GM23338 (cell line): ENCODE measurements around the gene ZMYM5. TPM values are rescaled to one million over a fixed set of nuclear protein-coding genes. Genes with fewer than 3 reads are reported as not detected.

Experiments
- ATAC-seq: fragments of 200-7000 bp; cut with Tn5 transposase; 3 replicates; pipeline ENCODE4 v1.9.1; 2020
- DNase-seq: peaks from one replicate; pipeline ENCODE4 v3.0.0-alpha.2; 2015; ENCODE audit warnings: low spot score
- H2AFZ ChIP-seq: fragments of 200-600 bp; sonication (generic); 2 replicates; pipeline ENCODE4 v1.8.0; 2016; ENCODE audit warnings: antibody characterized with exemption, mild to moderate bottlenecking, moderate library complexity
- H3F3A ChIP-seq: fragments of 200-600 bp; sonication (generic); replicated peaks from 2 replicates; pipeline ENCODE4 v1.8.0; 2017; ENCODE audit warnings: antibody characterized with exemption, mixed run types, low read depth
- H3K27ac ChIP-seq: fragments of 200-600 bp; sonication (generic); 2 replicates; pipeline ENCODE4 v1.6.1; 2016; ENCODE audit warnings: low read depth
- H3K27me3 ChIP-seq: fragments of 200-600 bp; sonication (generic); 2 replicates; pipeline ENCODE4 v1.8.0; 2016; ENCODE audit warnings: mild to moderate bottlenecking, mixed run types, moderate library complexity; ENCODE audit not compliant: insufficient read depth
- H3K36me3 ChIP-seq: fragments of 200-600 bp; sonication (generic); 2 replicates; pipeline ENCODE4 v1.8.0; 2016; ENCODE audit warnings: mild to moderate bottlenecking; ENCODE audit not compliant: insufficient read depth
- H3K4me1 ChIP-seq: fragments of 200-600 bp; sonication (generic); 2 replicates; pipeline ENCODE4 v1.8.0; 2016; ENCODE audit warnings: mild to moderate bottlenecking, moderate library complexity; ENCODE audit not compliant: insufficient read depth
- H3K4me2 ChIP-seq: fragments of 200-600 bp; sonication (generic); 2 replicates; pipeline ENCODE4 v1.7.1; 2017; ENCODE audit warnings: mixed run types
- H3K4me3 ChIP-seq: fragments of 200-600 bp; sonication (generic); 2 replicates; pipeline ENCODE4 v1.6.1; 2016; ENCODE audit warnings: mixed run types
- H3K79me2 ChIP-seq: fragments of 200-600 bp; sonication (generic); replicated peaks from 2 replicates; pipeline ENCODE4 v1.8.0; 2017; ENCODE audit warnings: mild to moderate bottlenecking; ENCODE audit not compliant: insufficient read depth
- H3K9me2 ChIP-seq: fragments of 200-600 bp; sonication (generic); 2 replicates; pipeline ENCODE4 v1.8.0; 2017; ENCODE audit not compliant: insufficient read depth
- H4K20me1 ChIP-seq: fragments of 200-600 bp; sonication (generic); replicated peaks from 2 replicates; pipeline ENCODE4 v1.8.0; 2017; ENCODE audit warnings: mild to moderate bottlenecking; ENCODE audit not compliant: insufficient read depth
- H3K27ac Mint-ChIP-seq: 2 replicates; pipeline ENCODE4 v1.8.0; 2020; ENCODE audit warnings: inconsistent platforms, mild to moderate bottlenecking, moderate library complexity, mixed read lengths
- H3K27me3 Mint-ChIP-seq: 3 replicates; pipeline ENCODE4 v1.8.0; 2022; ENCODE audit warnings: low read depth, mild to moderate bottlenecking, moderate library complexity, mixed read lengths, inconsistent platforms; ENCODE audit not compliant: insufficient read depth, poor library complexity
- H3K36me3 Mint-ChIP-seq: 3 replicates; pipeline ENCODE4 v1.8.0; 2021; ENCODE audit warnings: low read depth, mild to moderate bottlenecking, inconsistent platforms, moderate library complexity, mixed read lengths
- H3K4me1 Mint-ChIP-seq: 3 replicates; pipeline ENCODE4 v1.8.0; 2020; ENCODE audit warnings: mild to moderate bottlenecking, inconsistent platforms, mixed read lengths
- H3K4me3 Mint-ChIP-seq: 3 replicates; pipeline ENCODE4 v1.8.0; 2021; ENCODE audit warnings: moderate library complexity, mild to moderate bottlenecking, inconsistent platforms, mixed read lengths
- H3K9me3 Mint-ChIP-seq: 3 replicates; pipeline ENCODE4 v1.8.0; 2020; ENCODE audit warnings: moderate library complexity, mild to moderate bottlenecking, inconsistent platforms, mixed read lengths
- CREB1 ChIP-seq: fragments of 250-450 bp; sonication (Bioruptor Pico); IDR thresholded peaks from 2 replicates; pipeline ENCODE4 v1.5.0; 2020; ENCODE audit warnings: low read depth, mild to moderate bottlenecking, moderate library complexity
- EZH2phosphoT487 ChIP-seq: fragments of 200-600 bp; sonication (generic); IDR thresholded peaks from one replicate; pipeline ENCODE4 v1.8.1; 2018; ENCODE audit warnings: antibody characterized with exemption; ENCODE audit not compliant: unreplicated experiment
- JUNB ChIP-seq: IDR thresholded peaks from one replicate; pipeline ENCODE4 v1.6.1; 2016; ENCODE audit warnings: antibody characterized with exemption; ENCODE audit not compliant: unreplicated experiment
- POLR2AphosphoS5 ChIP-seq: IDR thresholded peaks from 2 replicates; pipeline ENCODE4 v1.6.1; 2016; ENCODE audit warnings: antibody characterized with exemption, low read depth
- STAT1 ChIP-seq: IDR thresholded peaks from one replicate; pipeline ENCODE4 v1.6.1; 2016; ENCODE audit warnings: antibody characterized with exemption; ENCODE audit not compliant: unreplicated experiment
- ZNF114 ChIP-seq: fragments of 250-450 bp; sonication (Bioruptor Pico); IDR thresholded peaks from 2 replicates; pipeline ENCODE4 v1.5.0; 2020; ENCODE audit warnings: mild to moderate bottlenecking, moderate library complexity
- ZNF331 ChIP-seq: fragments of 250-450 bp; sonication (Bioruptor Pico); IDR thresholded peaks from 2 replicates; pipeline ENCODE4 v1.5.0; 2020; ENCODE audit warnings: low read depth, mild to moderate bottlenecking, moderate library complexity
- long read RNA-seq: library from polyadenylated mRNA; unstranded; transcript quantifications from one replicate; pipeline ENCODE4 v2.0.0, GENCODE V29; 2020; ENCODE audit not compliant: unreplicated experiment
- polyA plus RNA-seq: library from polyadenylated mRNA; unstranded; fragments of >200 nt; fragmentation: Nextera tagmentation; extraction: Ambion mirVana; gene quantifications from 2 replicates; pipeline ENCODE4 v1.2.1, GENCODE V29; 2016
- total RNA-seq: library from RNA; depleted of rRNA; stranded (reverse); fragments of >200 nt; shearing (Covaris generic); gene quantifications from 2 replicates; pipeline ENCODE4 v1.2.3, GENCODE V29; 2014; rRNA removed
- TF ChIP-seq, protein P1 (sequence below): IDR thresholded peaks from one replicate; pipeline ENCODE4 v1.6.1; 2018; ENCODE audit warnings: antibody characterized with exemption; ENCODE audit not compliant: unreplicated experiment
- TF ChIP-seq, protein P2 (sequence below): fragments of 250-450 bp; sonication (Bioruptor Pico); IDR thresholded peaks from 2 replicates; pipeline ENCODE4 v1.5.0; 2020; ENCODE audit warnings: mild to moderate bottlenecking, moderate library complexity

Gene ZMYM5
- total RNA-seq (9.4 and 11.2 TPM in 2 replicates), polyA plus RNA-seq (13.5 and 17.2 TPM in 2 replicates)
- long read RNA-seq, transcript ZMYM5-202 (6 exons, 1,382 nt) = major isoform, 5 of 18 reads
- long read RNA-seq, partial matches to known transcripts = 4 of 18 reads
- long read RNA-seq, other reads (novel, unspliced or antisense) = 9 of 18 reads

DNA sequence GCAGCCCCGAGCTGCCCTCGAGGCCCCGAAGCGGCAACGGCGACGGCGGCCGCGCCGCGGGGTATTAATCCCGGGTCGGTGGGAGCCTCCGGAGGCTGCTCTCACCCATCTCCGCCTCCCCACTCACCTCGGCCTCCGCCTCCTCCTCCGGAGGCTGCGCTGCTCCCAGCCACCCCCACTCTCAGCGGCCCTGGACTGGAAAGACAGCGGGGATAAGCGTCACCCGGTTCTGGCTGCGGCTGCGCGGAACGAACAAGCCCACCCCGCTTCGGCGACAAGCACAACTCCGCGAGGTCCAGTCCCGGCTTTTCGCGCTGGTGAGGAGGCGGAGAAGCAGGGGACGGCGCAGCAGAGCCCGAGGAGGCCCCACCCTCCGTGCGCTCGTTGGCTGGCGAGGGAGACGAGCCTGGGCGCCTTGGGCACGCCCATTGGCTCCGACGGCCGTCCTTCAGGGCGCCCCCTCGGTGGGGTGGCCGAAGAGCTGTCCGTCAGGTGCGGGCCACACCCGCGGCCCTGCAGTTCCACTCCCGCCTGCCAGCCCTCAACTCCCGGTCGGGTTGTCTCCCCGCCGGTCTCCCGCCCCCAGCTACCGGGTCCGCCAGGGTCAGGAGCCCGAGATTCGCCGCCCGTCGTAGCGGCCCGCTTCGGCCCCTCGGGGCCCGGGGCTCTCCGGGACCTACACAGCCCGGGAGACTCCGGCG lies at the start of gene ZMYM5:
TSS of gene ZMYM5 (minus strand) at position 327 of the 701 bp plus-strand sequence. CDS start 11,469 bp downstream, outside the sequence.
- Histone ChIP-seq H3K4me1 (peaks cover 21% of the 10 kb centered on the region), H3K4me3 (peak within 1 kb of the TSS; percentile 99), H3K27me3 (no peaks in the 10 kb centered on the region), H4K20me1 (peaks cover 13% of the 10 kb centered on the region; the same call in 1 of the 2 replicates), H3K4me2 (peak within 1 kb of the TSS; percentile 97), H3K9me2 (no peaks in the 10 kb centered on the region), H3K36me3 (peaks cover 9% of the 10 kb centered on the region; the same call in 1 of the 2 replicates), H3F3A (peaks cover 14% of the 10 kb centered on the region), H3K27ac (peak within 1 kb of the TSS; percentile 99), H3K79me2 (peaks cover 42% of the 10 kb centered on the region), H2AFZ (peak within 1 kb of the TSS; percentile 91)
- peak within 1 kb of the TSS; percentile 93 for H3K27ac Mint-ChIP-seq
- TF ChIP-seq JUNB (no peak), CREB1 (peak; percentile 67), POLR2AphosphoS5 (peak; percentile 75)
- peaks cover 5% of the 10 kb centered on the region; the same call in 1 of the 3 replicates for H3K9me3 Mint-ChIP-seq
- H3K27me3 Mint-ChIP-seq = peaks cover 12% of the 10 kb centered on the region
- H3K4me1 Mint-ChIP-seq = peaks cover 22% of the 10 kb centered on the region
- H3K36me3 Mint-ChIP-seq = peaks cover 26% of the 10 kb centered on the region
- peak; percentile 89 for ATAC-seq
- peak within 1 kb of the TSS; percentile 97 for H3K4me3 Mint-ChIP-seq
- DNase-seq = peak; percentile 98

DNA sequence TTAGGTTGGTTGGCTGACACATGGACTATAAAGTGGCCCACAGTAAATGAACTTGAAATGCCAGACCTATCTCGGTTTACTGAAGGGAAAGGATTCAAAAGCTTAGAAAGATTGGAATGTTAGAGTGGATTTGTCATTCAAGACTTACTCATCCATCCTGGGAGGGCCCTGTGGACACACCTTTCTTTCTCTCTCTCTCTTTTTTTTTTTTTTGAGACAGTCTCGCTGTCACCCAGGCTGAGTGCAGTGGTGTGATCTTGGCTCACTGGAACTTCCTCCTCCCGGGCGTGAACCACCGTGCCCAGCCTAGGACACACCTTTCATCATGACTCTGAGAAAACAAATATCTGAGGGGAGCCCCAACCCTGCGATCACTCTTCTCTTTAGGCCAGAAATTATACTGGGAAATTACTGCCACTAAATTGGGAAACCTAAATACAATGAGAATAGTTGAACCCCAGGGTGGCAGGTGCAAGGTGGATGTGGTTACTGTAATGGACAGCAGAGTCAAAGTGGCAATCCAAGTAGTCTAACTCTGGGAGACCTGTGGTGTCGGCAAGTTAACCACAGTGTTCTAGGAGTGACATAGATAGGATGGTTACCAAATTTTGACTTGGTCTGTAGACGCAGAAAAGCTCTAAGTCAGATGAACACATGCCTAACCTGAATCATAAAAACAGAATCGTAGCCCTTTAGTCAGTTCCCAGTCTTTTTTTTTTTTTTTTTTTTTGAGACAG lies 47.1 kb upstream of the ZMYM5 start:
- Histone ChIP-seq H3K4me2 (no peak overlapping the region), H3K27me3 (no peaks in the 10 kb centered on the region)
- TF ChIP-seq STAT1 (no peak), ZNF331 (CRISPR knock-in tag) (no peak), JUNB (no peak), POLR2AphosphoS5 (no peak), ZNF114 (no peak), EZH2phosphoT487 (no peak)
- TF ChIP-seq, protein P1, sequence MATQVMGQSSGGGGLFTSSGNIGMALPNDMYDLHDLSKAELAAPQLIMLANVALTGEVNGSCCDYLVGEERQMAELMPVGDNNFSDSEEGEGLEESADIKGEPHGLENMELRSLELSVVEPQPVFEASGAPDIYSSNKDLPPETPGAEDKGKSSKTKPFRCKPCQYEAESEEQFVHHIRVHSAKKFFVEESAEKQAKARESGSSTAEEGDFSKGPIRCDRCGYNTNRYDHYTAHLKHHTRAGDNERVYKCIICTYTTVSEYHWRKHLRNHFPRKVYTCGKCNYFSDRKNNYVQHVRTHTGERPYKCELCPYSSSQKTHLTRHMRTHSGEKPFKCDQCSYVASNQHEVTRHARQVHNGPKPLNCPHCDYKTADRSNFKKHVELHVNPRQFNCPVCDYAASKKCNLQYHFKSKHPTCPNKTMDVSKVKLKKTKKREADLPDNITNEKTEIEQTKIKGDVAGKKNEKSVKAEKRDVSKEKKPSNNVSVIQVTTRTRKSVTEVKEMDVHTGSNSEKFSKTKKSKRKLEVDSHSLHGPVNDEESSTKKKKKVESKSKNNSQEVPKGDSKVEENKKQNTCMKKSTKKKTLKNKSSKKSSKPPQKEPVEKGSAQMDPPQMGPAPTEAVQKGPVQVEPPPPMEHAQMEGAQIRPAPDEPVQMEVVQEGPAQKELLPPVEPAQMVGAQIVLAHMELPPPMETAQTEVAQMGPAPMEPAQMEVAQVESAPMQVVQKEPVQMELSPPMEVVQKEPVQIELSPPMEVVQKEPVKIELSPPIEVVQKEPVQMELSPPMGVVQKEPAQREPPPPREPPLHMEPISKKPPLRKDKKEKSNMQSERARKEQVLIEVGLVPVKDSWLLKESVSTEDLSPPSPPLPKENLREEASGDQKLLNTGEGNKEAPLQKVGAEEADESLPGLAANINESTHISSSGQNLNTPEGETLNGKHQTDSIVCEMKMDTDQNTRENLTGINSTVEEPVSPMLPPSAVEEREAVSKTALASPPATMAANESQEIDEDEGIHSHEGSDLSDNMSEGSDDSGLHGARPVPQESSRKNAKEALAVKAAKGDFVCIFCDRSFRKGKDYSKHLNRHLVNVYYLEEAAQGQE = no peak
- TF ChIP-seq, protein P2, sequence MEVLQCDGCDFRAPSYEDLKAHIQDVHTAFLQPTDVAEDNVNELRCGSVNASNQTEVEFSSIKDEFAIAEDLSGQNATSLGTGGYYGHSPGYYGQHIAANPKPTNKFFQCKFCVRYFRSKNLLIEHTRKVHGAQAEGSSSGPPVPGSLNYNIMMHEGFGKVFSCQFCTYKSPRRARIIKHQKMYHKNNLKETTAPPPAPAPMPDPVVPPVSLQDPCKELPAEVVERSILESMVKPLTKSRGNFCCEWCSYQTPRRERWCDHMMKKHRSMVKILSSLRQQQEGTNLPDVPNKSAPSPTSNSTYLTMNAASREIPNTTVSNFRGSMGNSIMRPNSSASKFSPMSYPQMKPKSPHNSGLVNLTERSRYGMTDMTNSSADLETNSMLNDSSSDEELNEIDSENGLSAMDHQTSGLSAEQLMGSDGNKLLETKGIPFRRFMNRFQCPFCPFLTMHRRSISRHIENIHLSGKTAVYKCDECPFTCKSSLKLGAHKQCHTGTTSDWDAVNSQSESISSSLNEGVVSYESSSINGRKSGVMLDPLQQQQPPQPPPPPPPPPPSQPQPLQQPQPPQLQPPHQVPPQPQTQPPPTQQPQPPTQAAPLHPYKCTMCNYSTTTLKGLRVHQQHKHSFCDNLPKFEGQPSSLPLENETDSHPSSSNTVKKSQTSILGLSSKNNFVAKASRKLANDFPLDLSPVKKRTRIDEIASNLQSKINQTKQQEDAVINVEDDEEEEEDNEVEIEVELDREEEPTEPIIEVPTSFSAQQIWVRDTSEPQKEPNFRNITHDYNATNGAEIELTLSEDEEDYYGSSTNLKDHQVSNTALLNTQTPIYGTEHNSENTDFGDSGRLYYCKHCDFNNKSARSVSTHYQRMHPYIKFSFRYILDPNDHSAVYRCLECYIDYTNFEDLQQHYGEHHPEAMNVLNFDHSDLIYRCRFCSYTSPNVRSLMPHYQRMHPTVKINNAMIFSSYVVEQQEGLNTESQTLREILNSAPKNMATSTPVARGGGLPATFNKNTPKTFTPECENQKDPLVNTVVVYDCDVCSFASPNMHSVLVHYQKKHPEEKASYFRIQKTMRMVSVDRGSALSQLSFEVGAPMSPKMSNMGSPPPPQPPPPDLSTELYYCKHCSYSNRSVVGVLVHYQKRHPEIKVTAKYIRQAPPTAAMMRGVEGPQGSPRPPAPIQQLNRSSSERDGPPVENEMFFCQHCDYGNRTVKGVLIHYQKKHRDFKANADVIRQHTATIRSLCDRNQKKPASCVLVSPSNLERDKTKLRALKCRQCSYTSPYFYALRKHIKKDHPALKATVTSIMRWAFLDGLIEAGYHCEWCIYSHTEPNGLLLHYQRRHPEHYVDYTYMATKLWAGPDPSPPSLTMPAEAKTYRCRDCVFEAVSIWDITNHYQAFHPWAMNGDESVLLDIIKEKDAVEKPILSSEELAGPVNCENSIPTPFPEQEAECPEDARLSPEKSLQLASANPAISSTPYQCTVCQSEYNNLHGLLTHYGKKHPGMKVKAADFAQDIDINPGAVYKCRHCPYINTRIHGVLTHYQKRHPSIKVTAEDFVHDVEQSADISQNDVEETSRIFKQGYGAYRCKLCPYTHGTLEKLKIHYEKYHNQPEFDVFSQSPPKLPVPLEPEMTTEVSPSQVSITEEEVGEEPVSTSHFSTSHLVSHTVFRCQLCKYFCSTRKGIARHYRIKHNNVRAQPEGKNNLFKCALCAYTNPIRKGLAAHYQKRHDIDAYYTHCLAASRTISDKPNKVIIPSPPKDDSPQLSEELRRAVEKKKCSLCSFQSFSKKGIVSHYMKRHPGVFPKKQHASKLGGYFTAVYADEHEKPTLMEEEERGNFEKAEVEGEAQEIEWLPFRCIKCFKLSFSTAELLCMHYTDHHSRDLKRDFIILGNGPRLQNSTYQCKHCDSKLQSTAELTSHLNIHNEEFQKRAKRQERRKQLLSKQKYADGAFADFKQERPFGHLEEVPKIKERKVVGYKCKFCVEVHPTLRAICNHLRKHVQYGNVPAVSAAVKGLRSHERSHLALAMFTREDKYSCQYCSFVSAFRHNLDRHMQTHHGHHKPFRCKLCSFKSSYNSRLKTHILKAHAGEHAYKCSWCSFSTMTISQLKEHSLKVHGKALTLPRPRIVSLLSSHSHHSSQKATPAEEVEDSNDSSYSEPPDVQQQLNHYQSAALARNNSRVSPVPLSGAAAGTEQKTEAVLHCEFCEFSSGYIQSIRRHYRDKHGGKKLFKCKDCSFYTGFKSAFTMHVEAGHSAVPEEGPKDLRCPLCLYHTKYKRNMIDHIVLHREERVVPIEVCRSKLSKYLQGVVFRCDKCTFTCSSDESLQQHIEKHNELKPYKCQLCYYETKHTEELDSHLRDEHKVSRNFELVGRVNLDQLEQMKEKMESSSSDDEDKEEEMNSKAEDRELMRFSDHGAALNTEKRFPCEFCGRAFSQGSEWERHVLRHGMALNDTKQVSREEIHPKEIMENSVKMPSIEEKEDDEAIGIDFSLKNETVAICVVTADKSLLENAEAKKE (CRISPR knock-in tag) = no peak

More for the DNA sequence above, 47.1 kb upstream of the ZMYM5 start:
- no peak for DNase-seq
- ATAC-seq = no peak
- Histone ChIP-seq H4K20me1 (no peaks in the 10 kb centered on the region), H3K27ac (no peak overlapping the region), H3K4me3 (no peak overlapping the region), H3K9me2 (peaks cover 10% of the 10 kb centered on the region; the same call in 1 of the 2 replicates), H3K79me2 (no peaks in the 10 kb centered on the region), H3F3A (no peaks in the 10 kb centered on the region), H3K36me3 (no peaks in the 10 kb centered on the region), H3K4me1 (no peaks in the 10 kb centered on the region), H2AFZ (no peak overlapping the region)
- Mint-ChIP-seq H3K36me3 (no peaks in the 10 kb centered on the region), H3K27me3 (no peaks in the 10 kb centered on the region), H3K4me3 (no peak overlapping the region), H3K4me1 (no peaks in the 10 kb centered on the region), H3K9me3 (no peaks in the 10 kb centered on the region; the same call in 1 of the 3 replicates), H3K27ac (no peak overlapping the region)
